Measurements from ENCODE around the gene TGFBRAP1. TPM values are rescaled to one million over a fixed set of nuclear protein-coding genes. Genes with fewer than 3 reads are reported as not detected.

The TGFBRAP1 gene
- total RNA-seq, 2 donors from 2014 or later = 14.2 to 19.8 TPM

- H3K9ac ChIP-seq (ENCODE audit: low read depth in 2 of 2, low read length in 2 of 2) = no peak overlapping the region
- no peaks in the 10 kb centered on the region for H3K9me3 ChIP-seq
- H3K27me3 ChIP-seq = no peaks in the 10 kb centered on the region
- no peak for TF ChIP-seq CTCF (IDR thresholded peaks at IDR 0.05)
- intact Hi-C loops (cut with DNase I) = no loop called here
- H3K36me3 ChIP-seq = no peaks in the 10 kb centered on the region
- no peak overlapping the region for H3K4me3 ChIP-seq
- H3K27ac ChIP-seq = no peak overlapping the region
- no peaks in the 10 kb centered on the region for H3K4me1 ChIP-seq
- DNase-seq = no peak
Observed at GRCh38 chr2:105243961-105244360, 85.6 kb downstream of the TGFBRAP1 start.

GRCh38 chr2:105242286-105242993, 87.1 kb downstream of the TGFBRAP1 start:
- Histone ChIP-seq H3K27me3 (no peaks in the 10 kb centered on the region), H3K4me1 (no peaks in the 10 kb centered on the region), H3K27ac (no peak overlapping the region), H3K36me3 (no peaks in the 10 kb centered on the region), H3K4me3 (no peak overlapping the region), H3K9ac (ENCODE audit: low read depth in 2 of 2, low read length in 2 of 2) (no peak overlapping the region), H3K9me3 (no peaks in the 10 kb centered on the region)
- TF ChIP-seq CTCF (IDR thresholded peaks at IDR 0.05) = no peak
- intact Hi-C loops (cut with DNase I) = no loop called here
- DNase-seq = no peak

- no peaks in the 10 kb centered on the region for H3K36me3 ChIP-seq
- DNase-seq = no peak
- TF ChIP-seq CTCF (IDR thresholded peaks at IDR 0.05) = no peak
- no peak within 1 kb of the TSS for H3K4me3 ChIP-seq
- H3K9me3 ChIP-seq = no peaks in the 10 kb centered on the region
- no peak within 1 kb of the TSS for H3K27ac ChIP-seq
- H3K9ac ChIP-seq (ENCODE audit: low read depth in 2 of 2, low read length in 2 of 2) = no peak within 1 kb of the TSS
- no peaks in the 10 kb centered on the region for H3K4me1 ChIP-seq
- intact Hi-C loops (cut with DNase I) = no loop called here
- no peaks in the 10 kb centered on the region for H3K27me3 ChIP-seq
Observed at GRCh38 chr2:105241443-105241842, 88.1 kb downstream of the TGFBRAP1 start, which contains the start of gene GPR45. GPR45 (plus strand) TSS chr2:105241743; CDS start chr2:105241859, 116 bp downstream.

GRCh38 chr2:105239924-105240323, 89.6 kb downstream of the TGFBRAP1 start:
- intact Hi-C loops (cut with DNase I) = no loop called here
- Histone ChIP-seq H3K27ac (no peak overlapping the region), H3K36me3 (no peaks in the 10 kb centered on the region)

GRCh38 chr2:105238664-105239240, 90.8 kb downstream of the TGFBRAP1 start:
- DNase-seq = no peak
- H3K4me1 ChIP-seq = no peaks in the 10 kb centered on the region
- no peak overlapping the region for H3K9ac ChIP-seq (ENCODE audit: low read depth in 2 of 2, low read length in 2 of 2)
- no peak overlapping the region for H3K27ac ChIP-seq
- no peaks in the 10 kb centered on the region for H3K27me3 ChIP-seq
- H3K36me3 ChIP-seq = no peaks in the 10 kb centered on the region
- no peak overlapping the region for H3K4me3 ChIP-seq
- no peaks in the 10 kb centered on the region for H3K9me3 ChIP-seq
- intact Hi-C loops (cut with DNase I) = no loop called here
- TF ChIP-seq CTCF (IDR thresholded peaks at IDR 0.05) = no peak

More at GRCh38 chr2:105239924-105240323, 89.6 kb downstream of the TGFBRAP1 start:
- no peak for DNase-seq
- Histone ChIP-seq H3K4me1 (no peaks in the 10 kb centered on the region), H3K9ac (ENCODE audit: low read depth in 2 of 2, low read length in 2 of 2) (no peak overlapping the region), H3K27me3 (no peaks in the 10 kb centered on the region), H3K9me3 (no peaks in the 10 kb centered on the region), H3K4me3 (no peak overlapping the region)
- no peak for TF ChIP-seq CTCF (IDR thresholded peaks at IDR 0.05)
